GM10847 (cell line): ENCODE measurements around the gene TMEM134.

ENCODE experiments used
- POLR2A ChIP-seq: IDR thresholded peaks from 2 replicates; pipeline ENCODE4 v1.6.1; 2011; ENCODE audit not compliant: insufficient read length; ENCODE audit errors: extremely low read depth

TMEM134 gene

GRCh38 chr11:67468759-67469507, at the start of gene TMEM134:
TSS of gene TMEM134 (minus strand) at chr11:67469251. CDS start at chr11:67469192, 59 bp downstream.
- TF ChIP-seq POLR2A: peak; percentile 68

GRCh38 chr11:67517784-67518552, 48.9 kb upstream of the TMEM134 start:
- no peak for TF ChIP-seq POLR2A

- no peak for TF ChIP-seq POLR2A
Measured at GRCh38 chr11:67516806-67517205, 47.8 kb upstream of the TMEM134 start.

- no peak for TF ChIP-seq POLR2A
Measured at GRCh38 chr11:67514116-67514515, 45.1 kb upstream of the TMEM134 start.

- TF ChIP-seq POLR2A: no peak
Measured at GRCh38 chr11:67510023-67510345, 40.9 kb upstream of the TMEM134 start.

- peak; percentile 59 for TF ChIP-seq POLR2A
Measured at GRCh38 chr11:67508486-67509121, 39.6 kb upstream of the TMEM134 start.

- peak; percentile 54 for TF ChIP-seq POLR2A
Measured at GRCh38 chr11:67507864-67508485, 38.9 kb upstream of the TMEM134 start, which contains the start of gene CDK2AP2. TSS of gene CDK2AP2 (minus strand) at chr11:67508162. CDS start at chr11:67508082, 80 bp downstream.

- no peak for TF ChIP-seq POLR2A
Measured at GRCh38 chr11:67507242-67507863, 38.3 kb upstream of the TMEM134 start.

- TF ChIP-seq POLR2A: no peak
Measured at GRCh38 chr11:67506426-67507051, 37.5 kb upstream of the TMEM134 start.

GRCh38 chr11:67505605-67506396, 36.8 kb upstream of the TMEM134 start:
- peak; percentile 15 for TF ChIP-seq POLR2A

GRCh38 chr11:67504950-67505581, 36.0 kb upstream of the TMEM134 start, which contains the start of gene PITPNM1:
TSS of gene PITPNM1 (minus strand) at chr11:67505363. CDS start at chr11:67504180, 1,183 bp downstream.
- peak; percentile 30 for TF ChIP-seq POLR2A

- no peak for TF ChIP-seq POLR2A
Measured at GRCh38 chr11:67504005-67504949, 35.2 kb upstream of the TMEM134 start.
